Hepatocyte (in vitro differentiated cells): ENCODE measurements around the gene MEF2D. TPM values are rescaled to one million over a fixed set of nuclear protein-coding genes. Genes with fewer than 3 reads are reported as not detected.

Source experiments
- DNase-seq: peaks from one replicate; pipeline ENCODE4 v3.0.0-alpha.2; 2016; ENCODE audit warnings: low spot score
- H2AFZ ChIP-seq: fragments of 200-600 bp; sonication (generic); 2 replicates; pipeline ENCODE4 v1.6.0; 2016; ENCODE audit warnings: antibody characterized with exemption, mild to moderate bottlenecking
- H3K27ac ChIP-seq: fragments of 200-600 bp; sonication (generic); 2 replicates; pipeline ENCODE4 v1.5.1; 2016; ENCODE audit warnings: mild to moderate bottlenecking
- H3K27me3 ChIP-seq: fragments of 200-600 bp; sonication (generic); 2 replicates; pipeline ENCODE4 v1.6.1; 2016
- H3K36me3 ChIP-seq: fragments of 200-600 bp; sonication (generic); replicated peaks from 2 replicates; pipeline ENCODE4 v1.5.1; 2016; ENCODE audit warnings: low read depth; ENCODE audit not compliant: insufficient read depth
- H3K4me1 ChIP-seq: fragments of 200-600 bp; sonication (generic); 2 replicates; pipeline ENCODE4 v1.5.1; 2016; ENCODE audit warnings: mild to moderate bottlenecking, moderate library complexity; ENCODE audit not compliant: insufficient read depth
- H3K4me2 ChIP-seq: fragments of 200-600 bp; sonication (generic); 2 replicates; pipeline ENCODE4 v1.6.0; 2016
- H3K4me3 ChIP-seq: fragments of 200-600 bp; sonication (generic); 2 replicates; pipeline ENCODE4 v1.5.1; 2016; ENCODE audit warnings: mild to moderate bottlenecking
- H3K79me2 ChIP-seq: fragments of 200-600 bp; sonication (generic); 2 replicates; pipeline ENCODE4 v1.6.0; 2017; ENCODE audit warnings: mild to moderate bottlenecking
- H3K9me2 ChIP-seq: fragments of 200-600 bp; sonication (generic); replicated peaks from 2 replicates; pipeline ENCODE4 v1.6.0; 2017; ENCODE audit warnings: mild to moderate bottlenecking; ENCODE audit not compliant: insufficient read depth
- H3K9me3 ChIP-seq: fragments of 200-600 bp; sonication (generic); 2 replicates; pipeline ENCODE4 v1.5.1; 2016; ENCODE audit warnings: low read depth, mild to moderate bottlenecking
- H4K20me1 ChIP-seq: fragments of 200-600 bp; sonication (generic); 2 replicates; pipeline ENCODE4 v1.6.0; 2016; ENCODE audit warnings: mild to moderate bottlenecking; ENCODE audit not compliant: insufficient read depth, poor library complexity, severe bottlenecking
- CTCF ChIP-seq: fragments of 200-600 bp; sonication (generic); IDR thresholded peaks from 2 replicates; pipeline ENCODE4 v1.5.1; 2016; ENCODE audit warnings: antibody characterized with exemption, mild to moderate bottlenecking; ENCODE audit not compliant: poor library complexity
- EZH2 ChIP-seq: fragments of 200-600 bp; sonication (generic); IDR thresholded peaks from 2 replicates; pipeline ENCODE4 v1.6.1; 2016; ENCODE audit warnings: antibody characterized with exemption, mild to moderate bottlenecking, borderline replicate concordance
- EZH2phosphoT487 ChIP-seq: fragments of 200-600 bp; sonication (generic); IDR thresholded peaks from one replicate; pipeline ENCODE4 v1.6.1; 2018; ENCODE audit warnings: antibody characterized with exemption, mild to moderate bottlenecking, low read depth, moderate library complexity; ENCODE audit not compliant: unreplicated experiment, severe bottlenecking
- WGBS: methylation state at CpG from one replicate; pipeline ENCODE4 v1.1.6; 2016; ENCODE audit warnings: low lambda C conversion rate; ENCODE audit errors: missing lambda C conversion rate; 5-methylcytosine and 5-hydroxymethylcytosine counted together
- polyA plus RNA-seq: library from polyadenylated mRNA; unstranded; fragments of >200 nt; fragmentation: Nextera tagmentation; extraction: Ambion mirVana; gene quantifications from 2 replicates; pipeline ENCODE4 v1.2.1, GENCODE V29; 2016
- total RNA-seq: library from RNA; depleted of rRNA; stranded (reverse); fragments of >200 nt; gene quantifications from 2 replicates; pipeline ENCODE4 v1.2.3, GENCODE V29; 2014

The MEF2D gene
- total and polyA plus RNA-seq, 2 experiments from 2014 or later = 20.1 to 25.1 TPM

DNA sequence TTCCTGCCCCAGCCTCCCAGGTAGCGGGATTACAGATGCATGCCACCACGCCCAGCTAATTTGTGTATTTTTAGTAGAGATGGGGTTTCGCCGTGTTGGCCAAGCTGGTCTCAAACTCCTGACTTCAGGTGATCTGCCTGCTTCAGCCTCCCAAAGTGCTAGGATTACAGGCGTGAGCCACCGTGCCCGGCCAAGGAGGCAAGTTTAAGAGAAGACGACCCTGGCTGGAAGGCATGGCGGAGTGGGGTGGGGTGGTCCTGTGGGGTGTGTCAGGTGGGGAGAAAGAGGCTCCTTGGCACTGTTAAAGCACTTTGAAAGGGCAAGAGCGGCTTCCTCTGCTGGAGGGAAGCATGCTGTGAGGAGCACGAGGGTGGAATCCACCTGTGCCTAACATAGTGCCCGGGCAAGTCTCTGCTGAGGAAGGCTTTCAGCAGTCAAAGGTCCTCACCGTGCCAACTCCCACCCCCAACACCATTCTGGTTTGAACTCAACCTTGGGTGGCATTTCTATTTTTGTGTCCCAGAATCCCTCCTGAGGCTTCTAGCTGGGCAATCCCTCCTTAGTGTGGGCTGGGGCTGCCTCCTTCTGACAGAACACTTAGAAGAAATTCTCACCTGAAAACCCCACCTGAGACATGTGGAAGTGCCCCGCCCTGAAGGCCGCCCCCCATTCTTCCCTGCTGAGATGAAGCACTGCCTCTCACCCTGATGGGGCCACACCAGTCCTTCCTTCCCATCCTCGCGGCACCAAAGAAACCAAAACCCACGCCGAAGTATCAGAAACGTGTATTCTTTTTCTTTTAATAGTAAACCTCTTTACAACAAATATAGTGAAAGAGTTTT is 37.4 kb downstream of the MEF2D start:
- Histone ChIP-seq H2AFZ (no peak overlapping the region), H3K4me3 (no peak overlapping the region), H3K27me3 (no peaks in the 10 kb centered on the region), H4K20me1 (no peaks in the 10 kb centered on the region), H3K36me3 (no peaks in the 10 kb centered on the region), H3K79me2 (no peaks in the 10 kb centered on the region), H3K4me1 (peaks cover 4% of the 10 kb centered on the region), H3K9me3 (no peaks in the 10 kb centered on the region), H3K4me2 (no peak overlapping the region), H3K9me2 (no peaks in the 10 kb centered on the region), H3K27ac (no peak overlapping the region)
- 91% methylated on average over 20 of the region's 20 CpGs for WGBS
- TF ChIP-seq EZH2 (no peak), EZH2phosphoT487 (no peak), CTCF (no peak)
- no peak for DNase-seq

DNA sequence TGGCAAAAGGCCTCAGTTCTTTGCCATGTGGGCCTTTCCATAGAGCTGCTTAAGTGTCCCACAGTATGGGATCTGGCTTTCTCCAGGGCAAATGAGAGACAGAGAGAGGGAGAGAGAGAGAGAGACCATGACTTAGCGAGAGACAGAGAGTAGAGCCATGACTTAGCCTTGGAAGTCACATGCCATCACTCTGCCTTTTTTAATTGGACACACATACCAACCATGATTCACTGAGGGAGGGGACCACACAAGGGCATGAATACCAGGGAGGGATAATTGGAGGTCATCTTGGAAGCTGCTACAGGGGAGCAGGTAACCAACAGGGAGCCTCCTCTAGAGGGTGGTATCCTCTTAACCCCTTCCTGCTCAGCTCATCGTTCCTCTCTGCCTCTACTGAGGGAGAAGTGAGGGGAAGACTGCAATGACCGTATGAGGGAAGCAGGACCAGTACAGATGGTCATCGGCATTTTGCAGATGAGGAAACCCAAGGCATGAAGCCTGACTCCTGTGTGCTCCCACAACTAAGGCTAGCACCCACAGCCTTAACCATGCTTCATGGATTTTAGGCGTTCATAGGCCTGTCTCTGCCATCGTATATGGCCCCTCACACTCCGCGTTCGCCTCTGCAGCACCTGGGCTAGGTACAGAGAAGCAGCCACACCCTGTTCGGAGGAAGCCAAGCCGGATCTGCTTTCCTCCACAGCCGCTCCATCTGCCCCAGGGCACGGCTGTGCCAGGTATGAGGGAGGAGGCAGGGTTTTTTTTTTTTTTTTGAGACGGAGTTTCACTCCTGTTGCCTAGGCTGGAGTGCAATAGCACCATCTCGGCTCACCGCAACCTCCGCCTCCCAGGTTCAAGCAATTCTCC is 38.6 kb downstream of the MEF2D start:
- Histone ChIP-seq H3K79me2 (no peaks in the 10 kb centered on the region), H3K27me3 (no peaks in the 10 kb centered on the region), H3K4me2 (no peak overlapping the region), H3K36me3 (no peaks in the 10 kb centered on the region), H2AFZ (no peak overlapping the region), H4K20me1 (no peaks in the 10 kb centered on the region), H3K9me2 (no peaks in the 10 kb centered on the region), H3K4me3 (no peak overlapping the region), H3K4me1 (peaks cover 4% of the 10 kb centered on the region), H3K9me3 (no peaks in the 10 kb centered on the region), H3K27ac (peak overlapping the region; percentile 46)
- no peak for TF ChIP-seq EZH2
- TF ChIP-seq CTCF = no peak
- no peak for TF ChIP-seq EZH2phosphoT487
- DNase-seq = no peak
- WGBS = 91% methylated on average over 17 of the region's 17 CpGs

- no peak overlapping the region for H3K4me2 ChIP-seq
- no peaks in the 10 kb centered on the region for H3K27me3 ChIP-seq
- peaks cover 4% of the 10 kb centered on the region for H3K4me1 ChIP-seq
- no peak for DNase-seq
- H4K20me1 ChIP-seq = no peaks in the 10 kb centered on the region
- no peaks in the 10 kb centered on the region for H3K79me2 ChIP-seq
- no peaks in the 10 kb centered on the region for H3K9me2 ChIP-seq
- no peaks in the 10 kb centered on the region for H3K9me3 ChIP-seq
- 48% methylated on average over 4 of the region's 4 CpGs for WGBS
- no peak for TF ChIP-seq CTCF
- no peak for TF ChIP-seq EZH2phosphoT487
- TF ChIP-seq EZH2 = no peak
- H2AFZ ChIP-seq = no peak overlapping the region
- H3K27ac ChIP-seq = peak overlapping the region; percentile 71
- H3K4me3 ChIP-seq = no peak overlapping the region
- H3K36me3 ChIP-seq = no peaks in the 10 kb centered on the region
These were observed 39.5 kb downstream of the MEF2D start for GRCh38 chr1:156461109-156461508.
